SK-N-SH treated with all-trans-retinoic acid at 6 μM for 48 hours (cell line): Measurements from ENCODE around the gene CCR5AS.

Experiments
- ATAC-seq: fragments of 200-7000 bp; cut with Tn5 transposase; 3 replicates; pipeline ENCODE4 v1.9.1; 2020; ENCODE audit warnings: mild to moderate bottlenecking, moderate library complexity
- ARNTL ChIP-seq: fragments of 450-650 bp; formaldehyde crosslinking; IDR thresholded peaks from 2 replicates; pipeline ENCODE4 v1.5.0; 2020; ENCODE audit warnings: low read depth, mild to moderate bottlenecking, moderate library complexity, borderline replicate concordance
- BACH2 ChIP-seq: fragments of 250-450 bp; sonication (Bioruptor Pico); IDR thresholded peaks from 2 replicates; pipeline ENCODE4 v1.9.0; 2021; ENCODE audit warnings: mild to moderate bottlenecking, borderline replicate concordance
- CREB5 ChIP-seq: fragments of 250-450 bp; sonication (Bioruptor Pico); IDR thresholded peaks from 2 replicates; pipeline ENCODE4 v1.5.1; 2020; ENCODE audit warnings: low read depth, mild to moderate bottlenecking, moderate library complexity
- CSDC2 ChIP-seq: fragments of 250-450 bp; sonication (Bioruptor Pico); IDR thresholded peaks from 2 replicates; pipeline ENCODE4 v1.5.0; 2020; ENCODE audit warnings: mild to moderate bottlenecking, moderate library complexity
- CSRNP3 ChIP-seq: fragments of 250-450 bp; sonication (Bioruptor Pico); IDR thresholded peaks from 2 replicates; pipeline ENCODE4 v1.5.1; 2021; ENCODE audit warnings: mild to moderate bottlenecking, moderate library complexity
- ESRRG ChIP-seq: fragments of 250-450 bp; sonication (Bioruptor Pico); IDR thresholded peaks from 2 replicates; pipeline ENCODE4 v1.6.1; 2021; ENCODE audit warnings: mild to moderate bottlenecking
- GLIS3 ChIP-seq: fragments of 250-450 bp; sonication (Bioruptor Pico); IDR thresholded peaks from 2 replicates; pipeline ENCODE4 v1.5.0; 2020; ENCODE audit warnings: mild to moderate bottlenecking, moderate library complexity
- ISL1 ChIP-seq: fragments of 250-450 bp; sonication (Bioruptor Pico); IDR thresholded peaks from 2 replicates; pipeline ENCODE4 v2.1.2; 2022; ENCODE audit warnings: mild to moderate bottlenecking, moderate library complexity
- OSR1 ChIP-seq: fragments of 250-450 bp; sonication (Bioruptor Pico); IDR thresholded peaks from 2 replicates; pipeline ENCODE4 v1.8.0; 2022; ENCODE audit warnings: moderate library complexity, mild to moderate bottlenecking, inconsistent platforms
- PATZ1 ChIP-seq: fragments of 250-450 bp; sonication (Bioruptor Pico); IDR thresholded peaks from 2 replicates; pipeline ENCODE4 v1.8.0; 2020; ENCODE audit warnings: mild to moderate bottlenecking, moderate library complexity, borderline replicate concordance
- POU6F1 ChIP-seq: fragments of 250-450 bp; sonication (Bioruptor Pico); IDR thresholded peaks from 2 replicates; pipeline ENCODE4 v1.8.0; 2021; ENCODE audit warnings: low read depth, mild to moderate bottlenecking, moderate library complexity, borderline replicate concordance
- RARB ChIP-seq: fragments of 250-450 bp; sonication (Bioruptor Pico); IDR thresholded peaks from 2 replicates; pipeline ENCODE4 v1.8.0; 2021; ENCODE audit warnings: mild to moderate bottlenecking, moderate library complexity
- SNAI2 ChIP-seq: fragments of 250-450 bp; sonication (Bioruptor Pico); IDR thresholded peaks from 2 replicates; pipeline ENCODE4 v1.5.0; 2020; ENCODE audit warnings: mild to moderate bottlenecking, moderate library complexity
- TCF4 ChIP-seq: fragments of 250-450 bp; sonication (Bioruptor Pico); IDR thresholded peaks from 2 replicates; pipeline ENCODE4 v1.8.0; 2021; ENCODE audit warnings: mild to moderate bottlenecking, moderate library complexity, borderline replicate concordance
- TOX ChIP-seq: fragments of 250-450 bp; sonication (Bioruptor Pico); IDR thresholded peaks from 2 replicates; pipeline ENCODE4 v1.8.0; 2021; ENCODE audit warnings: mild to moderate bottlenecking, moderate library complexity, borderline replicate concordance
- TSHZ2 ChIP-seq: fragments of 250-450 bp; sonication (Bioruptor Pico); IDR thresholded peaks from 2 replicates; pipeline ENCODE4 v1.5.0; 2020; ENCODE audit warnings: mild to moderate bottlenecking, moderate library complexity
- ZC3H10 ChIP-seq: fragments of 250-450 bp; sonication (Bioruptor Pico); IDR thresholded peaks from 2 replicates; pipeline ENCODE4 v1.5.1; 2021; ENCODE audit warnings: mild to moderate bottlenecking, moderate library complexity
- ZFP3 ChIP-seq: fragments of 250-450 bp; sonication (Bioruptor Pico); IDR thresholded peaks from 2 replicates; pipeline ENCODE4 v1.5.0; 2020; ENCODE audit warnings: mild to moderate bottlenecking, moderate library complexity
- ZFP30 ChIP-seq: fragments of 450-650 bp; formaldehyde crosslinking; IDR thresholded peaks from 2 replicates; pipeline ENCODE4 v1.5.0; 2022; ENCODE audit warnings: mild to moderate bottlenecking, moderate library complexity
- ZNF565 ChIP-seq: fragments of 450-650 bp; formaldehyde crosslinking; conservative IDR thresholded peaks from 2 replicates; pipeline ENCODE4 v1.5.0; 2020; ENCODE audit warnings: low read depth, mild to moderate bottlenecking, moderate library complexity
- ZNF70 ChIP-seq: fragments of 450-650 bp; formaldehyde crosslinking; IDR thresholded peaks from 2 replicates; pipeline ENCODE4 v1.5.0; 2020; ENCODE audit warnings: mild to moderate bottlenecking, moderate library complexity
- ZNF8 ChIP-seq: fragments of 450-650 bp; formaldehyde crosslinking; IDR thresholded peaks from 2 replicates; pipeline ENCODE4 v1.5.0; 2020; ENCODE audit warnings: mild to moderate bottlenecking, moderate library complexity

The CCR5AS gene

GRCh38 chr3:46455231-46456115 lies 48.6 kb upstream of the CCR5AS start (continued):
- TF ChIP-seq CSRNP3 (CRISPR knock-in tag): no peak

- no peak for ATAC-seq
- TF ChIP-seq ZFP3 (CRISPR knock-in tag) (no peak), ZNF8 (CRISPR knock-in tag) (no peak), TOX (no peak), ISL1 (no peak), ZC3H10 (no peak), CSDC2 (CRISPR knock-in tag) (no peak), ARNTL (CRISPR knock-in tag) (no peak), TCF4 (CRISPR knock-in tag) (no peak), GLIS3 (CRISPR knock-in tag) (no peak), OSR1 (CRISPR knock-in tag) (no peak)
Measured at GRCh38 chr3:46454606-46455005, 47.7 kb upstream of the CCR5AS start.

- no peak for ATAC-seq
- no peak for TF ChIP-seq GLIS3 (CRISPR knock-in tag)
- TF ChIP-seq POU6F1 (CRISPR knock-in tag): no peak
- no peak for TF ChIP-seq ZFP30 (CRISPR knock-in tag)
- no peak for TF ChIP-seq SNAI2 (CRISPR knock-in tag)
- no peak for TF ChIP-seq OSR1 (CRISPR knock-in tag)
- TF ChIP-seq BACH2 (CRISPR knock-in tag): no peak
- no peak for TF ChIP-seq ISL1
- TF ChIP-seq CSRNP3 (CRISPR knock-in tag): no peak
- TF ChIP-seq TSHZ2 (CRISPR knock-in tag): no peak
- TF ChIP-seq CREB5 (CRISPR knock-in tag): no peak
- TF ChIP-seq ZNF8 (CRISPR knock-in tag): no peak
- TF ChIP-seq ZFP3 (CRISPR knock-in tag): no peak
- no peak for TF ChIP-seq TOX
Measured at GRCh38 chr3:46454209-46454595, 47.3 kb upstream of the CCR5AS start.

GRCh38 chr3:46453526-46454208 lies 46.8 kb upstream of the CCR5AS start:
- ATAC-seq: no peak
- no peak for TF ChIP-seq ZNF70 (CRISPR knock-in tag)
- no peak for TF ChIP-seq RARB (CRISPR knock-in tag)
- TF ChIP-seq ESRRG (CRISPR knock-in tag): no peak
- no peak for TF ChIP-seq BACH2 (CRISPR knock-in tag)
- no peak for TF ChIP-seq ZNF565 (CRISPR knock-in tag)
- TF ChIP-seq CSDC2 (CRISPR knock-in tag): no peak
- TF ChIP-seq PATZ1: no peak
- TF ChIP-seq CSRNP3 (CRISPR knock-in tag): no peak
- TF ChIP-seq ZFP3 (CRISPR knock-in tag): no peak
